ENCODE data around the gene BLTP2.
"Not testable (repeated sequence)": the region's sequence is repeated elsewhere in the genome, so short reads cannot be mapped to it uniquely, and the experiment has no call there.

BLTP2 gene

GRCh38 chr17:28646039-28646754 is 1.2 kb upstream of the BLTP2 start:
- DNase-seq, result no peak

- DNase-seq, result no peak
Observed at GRCh38 chr17:28645576-28645939, 600 bp upstream of the BLTP2 start.

- no peak for DNase-seq
Observed at GRCh38 chr17:28643983-28644786, 773 bp downstream of the BLTP2 start.

GRCh38 chr17:28641579-28641978 is 3.4 kb downstream of the BLTP2 start:
- no peak for DNase-seq

- no peak for DNase-seq
Observed at GRCh38 chr17:28635506-28635905, 9.5 kb downstream of the BLTP2 start.

GRCh38 chr17:28634206-28634865 is 10.6 kb downstream of the BLTP2 start:
- DNase-seq, result no peak

- no peak for DNase-seq
Observed at GRCh38 chr17:28626818-28627217, 18.1 kb downstream of the BLTP2 start.

GRCh38 chr17:28624148-28624547 is 20.8 kb downstream of the BLTP2 start:
- DNase-seq, result no peak

- no peak for DNase-seq
Observed at GRCh38 chr17:28623696-28624095, 21.3 kb downstream of the BLTP2 start.

- DNase-seq, result no peak
Observed at GRCh38 chr17:28622186-28622585, 22.8 kb downstream of the BLTP2 start.

- no peak for DNase-seq
Observed at GRCh38 chr17:28620010-28620409, 24.9 kb downstream of the BLTP2 start.

GRCh38 chr17:28618464-28618863 is 26.5 kb downstream of the BLTP2 start:
- no peak for DNase-seq

GRCh38 chr17:28616281-28616680 is 28.7 kb downstream of the BLTP2 start:
- no peak for DNase-seq

GRCh38 chr17:28615260-28615940 is 29.6 kb downstream of the BLTP2 start:
- no peak for DNase-seq

GRCh38 chr17:28613931-28614381 is 31.0 kb downstream of the BLTP2 start, which contains the start of gene RSKR:
TSS of gene RSKR (minus strand) at chr17:28614185. CDS start at chr17:28614161, 24 bp downstream.
- DNase-seq, result no peak

GRCh38 chr17:28612936-28613872 is 31.8 kb downstream of the BLTP2 start:
- peak; percentile 11 for DNase-seq

GRCh38 chr17:28612531-28612930 is 32.4 kb downstream of the BLTP2 start:
- no peak for DNase-seq

- DNase-seq, result no peak
Observed at GRCh38 chr17:28610376-28610775, 34.6 kb downstream of the BLTP2 start.

GRCh38 chr17:28604031-28604430 is 40.9 kb downstream of the BLTP2 start:
- not testable (repeated sequence) for DNase-seq

GRCh38 chr17:28599311-28600184 is 45.4 kb downstream of the BLTP2 start:
- peak; percentile 30 for DNase-seq

- peak; percentile 90 for DNase-seq
Observed at GRCh38 chr17:28598799-28599310, 46.1 kb downstream of the BLTP2 start, which contains the start of gene SPAG5. TSS of gene SPAG5 (minus strand) at chr17:28599025. CDS start at chr17:28598946, 79 bp downstream.

All from NCI-H1105 (cell line).